ENCODE data around the gene PTPN20.
"Not testable (repeated sequence)": the region's sequence is repeated elsewhere in the genome, so short reads cannot be mapped to it uniquely, and the experiment has no call there.

Gene PTPN20

DNA sequence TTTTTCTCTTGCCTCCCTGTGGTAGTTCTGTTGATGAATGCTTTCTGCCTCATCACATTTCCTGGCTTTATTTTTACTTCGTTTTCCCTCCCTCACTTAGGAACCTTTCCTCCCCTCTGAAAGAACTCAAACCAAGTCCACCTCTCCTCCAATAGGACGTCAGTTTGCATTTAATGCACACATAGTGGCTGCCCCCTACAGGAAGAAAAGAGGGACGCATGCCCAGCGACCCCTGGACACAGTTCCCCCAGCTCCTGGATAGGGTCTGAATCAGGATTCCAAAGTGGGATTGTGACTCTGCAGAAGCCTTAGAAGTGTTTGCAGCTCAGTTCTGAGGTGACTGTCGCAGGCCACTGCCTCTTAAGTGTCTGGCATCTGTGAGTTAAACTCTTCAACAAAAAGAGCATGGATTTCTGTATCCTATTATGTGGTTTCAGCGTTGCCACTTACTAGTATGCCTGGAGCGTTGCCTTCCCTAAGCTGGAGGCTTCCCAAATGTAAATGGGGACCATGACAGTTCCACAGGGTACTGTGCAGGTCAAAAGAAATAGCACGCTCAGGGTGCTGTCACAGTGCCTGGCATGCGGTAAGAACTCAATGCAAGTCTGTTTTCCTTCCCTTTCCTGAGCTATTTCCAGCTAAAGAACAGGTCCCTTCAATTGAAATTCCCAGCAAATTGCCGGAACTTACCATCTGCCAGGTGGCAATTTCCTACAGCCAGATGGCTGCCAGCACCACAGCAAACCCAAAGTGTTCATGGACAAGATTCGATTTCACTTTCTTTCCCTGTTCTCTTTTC lies 20.2 kb upstream of the PTPN20 start:
- H4K20me1 ChIP-seq (ENCODE audit: insufficient read depth, low read length, poor library complexity, severe bottlenecking); H3K9ac ChIP-seq (ENCODE audit: low read depth, low read length, poor library complexity, severe bottlenecking); H3K4me1 ChIP-seq (ENCODE audit: insufficient read depth, low read length, poor library complexity, severe bottlenecking); H3F3A ChIP-seq (ENCODE audit: low read depth); H3K27me3 ChIP-seq (ENCODE audit: insufficient read depth, low read length, poor library complexity, severe bottlenecking); H3K36me3 ChIP-seq (ENCODE audit: insufficient read depth, low read length); H3K9me2 ChIP-seq (replicated peaks; ENCODE audit: low read depth, low read length); H3K4me3 ChIP-seq (ENCODE audit: low read length, poor library complexity, severe bottlenecking); H3K9me3 ChIP-seq (ENCODE audit: insufficient read depth, low read depth, low read length); H3K4me2 ChIP-seq (ENCODE audit: low read depth, low read length, poor library complexity, severe bottlenecking); H3K79me2 ChIP-seq (ENCODE audit: insufficient read depth, low read length); H2AFZ ChIP-seq (ENCODE audit: low read length): not testable (repeated sequence)
- TF ChIP-seq, protein P1, sequence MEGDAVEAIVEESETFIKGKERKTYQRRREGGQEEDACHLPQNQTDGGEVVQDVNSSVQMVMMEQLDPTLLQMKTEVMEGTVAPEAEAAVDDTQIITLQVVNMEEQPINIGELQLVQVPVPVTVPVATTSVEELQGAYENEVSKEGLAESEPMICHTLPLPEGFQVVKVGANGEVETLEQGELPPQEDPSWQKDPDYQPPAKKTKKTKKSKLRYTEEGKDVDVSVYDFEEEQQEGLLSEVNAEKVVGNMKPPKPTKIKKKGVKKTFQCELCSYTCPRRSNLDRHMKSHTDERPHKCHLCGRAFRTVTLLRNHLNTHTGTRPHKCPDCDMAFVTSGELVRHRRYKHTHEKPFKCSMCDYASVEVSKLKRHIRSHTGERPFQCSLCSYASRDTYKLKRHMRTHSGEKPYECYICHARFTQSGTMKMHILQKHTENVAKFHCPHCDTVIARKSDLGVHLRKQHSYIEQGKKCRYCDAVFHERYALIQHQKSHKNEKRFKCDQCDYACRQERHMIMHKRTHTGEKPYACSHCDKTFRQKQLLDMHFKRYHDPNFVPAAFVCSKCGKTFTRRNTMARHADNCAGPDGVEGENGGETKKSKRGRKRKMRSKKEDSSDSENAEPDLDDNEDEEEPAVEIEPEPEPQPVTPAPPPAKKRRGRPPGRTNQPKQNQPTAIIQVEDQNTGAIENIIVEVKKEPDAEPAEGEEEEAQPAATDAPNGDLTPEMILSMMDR (conservative IDR thresholded peaks at IDR 0.05; ENCODE audit: low read length) = peak; percentile 29; the same call in 1 of the 2 replicates

DNA sequence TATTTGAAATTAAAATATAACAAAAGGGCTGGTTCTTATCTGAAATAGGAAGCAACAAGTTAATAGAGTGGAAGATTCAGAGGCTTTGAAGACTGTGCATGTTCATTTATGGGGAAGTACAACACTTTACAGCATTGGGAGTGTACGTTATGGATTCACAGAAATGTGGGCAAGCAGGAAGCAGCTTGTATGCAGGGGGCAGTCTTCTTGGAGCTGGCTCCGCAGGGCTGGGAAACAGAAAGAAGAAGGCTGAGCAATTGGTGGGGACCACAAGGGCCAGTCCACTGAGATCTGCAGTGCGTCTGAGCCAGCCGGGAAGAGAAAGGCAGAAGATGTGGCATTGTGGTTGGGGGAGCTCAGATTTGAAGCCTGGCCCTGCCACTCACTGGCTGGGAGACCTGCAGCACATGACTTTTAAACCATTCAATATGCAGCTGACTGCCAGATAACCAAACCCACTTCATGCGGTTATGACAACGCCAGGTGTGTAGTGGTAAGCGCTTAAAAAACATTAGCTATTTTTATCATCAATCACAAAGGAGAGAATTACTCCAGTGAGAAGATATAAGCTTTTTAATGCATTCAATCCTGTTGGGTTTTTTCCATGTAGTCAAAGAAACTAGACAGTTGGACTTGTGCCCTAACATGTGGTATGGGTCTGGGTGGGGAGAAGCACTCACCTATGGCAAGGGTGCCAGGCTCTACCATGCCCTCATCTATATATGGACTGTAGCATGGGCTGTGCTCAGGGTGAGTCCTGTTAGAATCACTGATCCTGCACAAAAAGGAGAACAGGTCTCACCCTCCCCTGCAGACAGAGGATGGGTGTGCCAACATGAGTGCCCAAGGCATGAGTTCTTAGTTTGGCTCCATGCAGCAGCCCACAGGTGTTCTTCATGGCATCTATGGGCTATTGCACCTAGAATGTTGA lies 14.2 kb upstream of the PTPN20 start:
- not testable (repeated sequence) for H3K4me1 ChIP-seq (ENCODE audit: insufficient read depth, low read length, poor library complexity, severe bottlenecking); H3K36me3 ChIP-seq (ENCODE audit: insufficient read depth, low read length); H3K9ac ChIP-seq (ENCODE audit: low read depth, low read length, poor library complexity, severe bottlenecking); H3K27me3 ChIP-seq (ENCODE audit: insufficient read depth, low read length, poor library complexity, severe bottlenecking); H3F3A ChIP-seq (ENCODE audit: low read depth); H3K9me2 ChIP-seq (replicated peaks; ENCODE audit: low read depth, low read length); H3K9me3 ChIP-seq (ENCODE audit: insufficient read depth, low read depth, low read length); H2AFZ ChIP-seq (ENCODE audit: low read length); H3K79me2 ChIP-seq (ENCODE audit: insufficient read depth, low read length); H3K4me2 ChIP-seq (ENCODE audit: low read depth, low read length, poor library complexity, severe bottlenecking); H3K4me3 ChIP-seq (ENCODE audit: low read length, poor library complexity, severe bottlenecking); H4K20me1 ChIP-seq (ENCODE audit: insufficient read depth, low read length, poor library complexity, severe bottlenecking)

DNA sequence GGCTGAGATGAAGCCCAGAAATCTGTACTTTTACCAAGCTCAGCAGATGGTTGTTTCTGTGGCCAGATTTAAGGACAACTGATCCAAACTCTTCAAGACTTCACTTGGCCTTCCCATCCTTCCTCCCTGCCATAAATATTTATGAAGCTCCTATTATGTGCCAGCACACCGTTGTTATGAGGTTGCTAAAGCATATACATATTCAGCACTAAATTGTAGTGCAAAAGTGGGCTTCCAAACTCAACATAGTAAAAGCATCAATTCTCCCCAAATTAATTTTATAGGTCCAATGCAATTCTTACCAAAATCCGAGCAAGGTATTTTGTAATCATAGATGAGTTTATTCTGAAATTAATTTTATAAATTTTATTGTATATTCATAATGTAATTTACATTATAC lies 10.0 kb upstream of the PTPN20 start:
- H3K9me3 ChIP-seq (ENCODE audit: insufficient read depth, low read depth, low read length); H3K27me3 ChIP-seq (ENCODE audit: insufficient read depth, low read length, poor library complexity, severe bottlenecking); H3K9me2 ChIP-seq (replicated peaks; ENCODE audit: low read depth, low read length); H2AFZ ChIP-seq (ENCODE audit: low read length); H3K9ac ChIP-seq (ENCODE audit: low read depth, low read length, poor library complexity, severe bottlenecking); H3F3A ChIP-seq (ENCODE audit: low read depth); H3K4me1 ChIP-seq (ENCODE audit: insufficient read depth, low read length, poor library complexity, severe bottlenecking); H3K79me2 ChIP-seq (ENCODE audit: insufficient read depth, low read length); H3K4me2 ChIP-seq (ENCODE audit: low read depth, low read length, poor library complexity, severe bottlenecking); H4K20me1 ChIP-seq (ENCODE audit: insufficient read depth, low read length, poor library complexity, severe bottlenecking); H3K36me3 ChIP-seq (ENCODE audit: insufficient read depth, low read length); H3K4me3 ChIP-seq (ENCODE audit: low read length, poor library complexity, severe bottlenecking): not testable (repeated sequence)

DNA sequence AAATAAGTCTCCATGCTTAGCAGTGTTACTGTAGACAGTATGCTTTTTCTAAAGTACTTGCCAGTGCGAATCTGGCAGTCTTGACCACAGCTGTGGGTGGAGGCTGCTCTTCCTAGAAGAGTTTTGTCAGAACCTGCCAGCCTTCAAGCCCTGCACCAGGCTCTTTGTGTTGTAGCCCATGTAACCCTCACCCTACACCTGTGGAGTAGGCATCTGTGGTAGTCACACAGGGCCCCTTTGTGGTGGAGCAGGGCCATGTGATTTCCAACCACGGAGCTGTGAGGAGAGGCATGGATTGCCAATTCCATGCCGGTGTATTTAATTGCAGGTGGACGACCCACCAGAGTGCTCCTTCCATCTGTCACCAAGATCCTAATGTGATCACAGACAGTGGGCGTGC lies 7.4 kb upstream of the PTPN20 start:
- H3K79me2 ChIP-seq (ENCODE audit: insufficient read depth, low read length); H3K9me3 ChIP-seq (ENCODE audit: insufficient read depth, low read depth, low read length); H3K27me3 ChIP-seq (ENCODE audit: insufficient read depth, low read length, poor library complexity, severe bottlenecking); H3K4me2 ChIP-seq (ENCODE audit: low read depth, low read length, poor library complexity, severe bottlenecking); H3K9me2 ChIP-seq (replicated peaks; ENCODE audit: low read depth, low read length); H3K4me1 ChIP-seq (ENCODE audit: insufficient read depth, low read length, poor library complexity, severe bottlenecking); H3K36me3 ChIP-seq (ENCODE audit: insufficient read depth, low read length); H4K20me1 ChIP-seq (ENCODE audit: insufficient read depth, low read length, poor library complexity, severe bottlenecking); H3F3A ChIP-seq (ENCODE audit: low read depth); H2AFZ ChIP-seq (ENCODE audit: low read length); H3K4me3 ChIP-seq (ENCODE audit: low read length, poor library complexity, severe bottlenecking); H3K9ac ChIP-seq (ENCODE audit: low read depth, low read length, poor library complexity, severe bottlenecking): not testable (repeated sequence)

DNA sequence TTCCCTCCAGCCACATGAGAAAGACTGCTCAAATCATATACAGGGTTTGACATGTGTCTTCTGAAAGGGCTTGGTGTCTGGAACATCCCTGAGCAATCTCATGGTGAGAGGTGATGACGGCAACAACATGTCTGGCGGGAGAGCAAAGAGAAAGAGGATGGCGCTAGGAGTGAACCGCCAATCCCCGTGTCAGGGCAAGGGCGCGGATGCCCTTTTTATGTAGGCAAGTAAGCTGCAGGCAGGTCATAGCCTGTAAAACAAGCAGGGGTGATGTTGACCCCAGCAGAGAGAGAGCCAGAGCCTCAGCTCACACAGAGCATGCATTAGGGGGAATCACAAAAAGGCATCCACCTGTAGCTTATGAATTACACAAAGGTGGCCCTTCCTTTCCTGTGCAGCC lies 4.9 kb upstream of the PTPN20 start:
- H4K20me1 ChIP-seq (ENCODE audit: insufficient read depth, low read length, poor library complexity, severe bottlenecking); H3F3A ChIP-seq (ENCODE audit: low read depth); H3K4me3 ChIP-seq (ENCODE audit: low read length, poor library complexity, severe bottlenecking); H3K79me2 ChIP-seq (ENCODE audit: insufficient read depth, low read length); H3K9me3 ChIP-seq (ENCODE audit: insufficient read depth, low read depth, low read length); H3K9ac ChIP-seq (ENCODE audit: low read depth, low read length, poor library complexity, severe bottlenecking); H3K36me3 ChIP-seq (ENCODE audit: insufficient read depth, low read length); H3K27me3 ChIP-seq (ENCODE audit: insufficient read depth, low read length, poor library complexity, severe bottlenecking); H3K4me1 ChIP-seq (ENCODE audit: insufficient read depth, low read length, poor library complexity, severe bottlenecking); H2AFZ ChIP-seq (ENCODE audit: low read length); H3K9me2 ChIP-seq (replicated peaks; ENCODE audit: low read depth, low read length); H3K4me2 ChIP-seq (ENCODE audit: low read depth, low read length, poor library complexity, severe bottlenecking): not testable (repeated sequence)

DNA sequence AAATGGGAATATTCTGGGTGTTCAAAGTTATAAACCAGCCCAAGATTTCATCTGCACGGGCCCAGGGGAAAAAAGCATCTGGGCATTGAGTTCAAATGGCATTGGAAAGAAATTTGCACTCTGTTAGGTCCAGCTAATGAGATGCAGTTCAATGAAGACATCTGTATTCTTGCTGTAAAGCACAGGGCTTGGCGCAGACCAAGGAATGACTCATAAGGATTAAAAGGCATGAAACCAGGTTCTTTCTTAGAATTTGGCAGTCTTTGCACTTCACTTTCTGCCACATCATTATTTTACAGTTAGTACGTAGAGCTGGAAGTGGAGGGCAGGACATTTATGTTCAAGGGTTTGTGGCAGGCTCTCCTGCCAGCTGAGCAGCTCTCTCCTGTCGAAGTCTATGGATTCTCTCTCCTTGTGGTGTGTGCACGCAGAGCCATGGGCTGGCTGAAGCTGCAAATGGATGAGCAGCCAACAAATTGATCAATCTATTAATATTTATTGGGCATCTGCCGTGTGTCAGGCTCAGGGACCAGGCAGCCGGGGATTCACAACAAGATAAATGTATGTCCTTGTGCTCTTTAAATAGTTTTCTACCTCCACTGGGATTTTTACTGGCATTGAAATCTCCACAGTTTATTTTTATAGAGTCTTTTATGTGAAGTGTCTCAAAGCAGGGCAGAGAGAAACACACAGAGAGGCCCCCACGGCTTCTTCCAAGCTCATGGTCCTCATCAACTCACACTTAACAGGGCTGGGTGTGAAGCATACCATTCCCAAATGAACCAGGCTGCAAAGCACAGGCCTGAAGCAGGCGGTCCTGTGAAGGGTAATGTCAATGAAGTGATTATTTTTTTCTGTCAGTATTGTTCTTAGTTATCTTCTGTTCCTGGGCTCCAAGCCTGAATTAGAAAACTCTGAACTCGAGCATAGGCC lies 3.8 kb upstream of the PTPN20 start:
- H3K36me3 ChIP-seq (ENCODE audit: insufficient read depth, low read length); H3K4me1 ChIP-seq (ENCODE audit: insufficient read depth, low read length, poor library complexity, severe bottlenecking); H3K4me2 ChIP-seq (ENCODE audit: low read depth, low read length, poor library complexity, severe bottlenecking); H3K79me2 ChIP-seq (ENCODE audit: insufficient read depth, low read length); H3K9me3 ChIP-seq (ENCODE audit: insufficient read depth, low read depth, low read length); H3K27me3 ChIP-seq (ENCODE audit: insufficient read depth, low read length, poor library complexity, severe bottlenecking); H3K9me2 ChIP-seq (replicated peaks; ENCODE audit: low read depth, low read length); H2AFZ ChIP-seq (ENCODE audit: low read length); H4K20me1 ChIP-seq (ENCODE audit: insufficient read depth, low read length, poor library complexity, severe bottlenecking); H3F3A ChIP-seq (ENCODE audit: low read depth); H3K9ac ChIP-seq (ENCODE audit: low read depth, low read length, poor library complexity, severe bottlenecking); H3K4me3 ChIP-seq (ENCODE audit: low read length, poor library complexity, severe bottlenecking): not testable (repeated sequence)
